Breast epithelium (tissue), 4 donors: ENCODE measurements around the gene VEZF1. TPM values are rescaled to one million over a fixed set of nuclear protein-coding genes. Genes with fewer than 3 reads are reported as not detected.
"Not testable (repeated sequence)": the region's sequence is repeated elsewhere in the genome, so short reads cannot be mapped to it uniquely, and the experiment has no call there.

Experiments
- DNase-seq, 2 donors: peaks; one replicate each; pipeline ENCODE4 v3.0.0-alpha.2; 2019; ENCODE audit warnings: low spot score in 2 of 2
- H3K27ac ChIP-seq, 2 donors: fragments of 200-600 bp; sonication (generic) in 1 of 2; one replicate each; pipeline ENCODE4 v1.5.1; 2016 to 2019; ENCODE audit warnings: mild to moderate bottlenecking in 1 of 2
- H3K27me3 ChIP-seq, 2 donors: fragments of 200-600 bp; sonication (generic) in 1 of 2; one replicate each; pipeline versions ENCODE4 v1.5.1 to v1.6.0; 2017 to 2019; ENCODE audit warnings: control low read depth in 1 of 2, mild to moderate bottlenecking in 1 of 2
- H3K36me3 ChIP-seq: fragments of 200-600 bp; one replicate; pipeline ENCODE4 v1.5.1; 2019
- H3K4me1 ChIP-seq, 2 donors: fragments of 200-600 bp; sonication (generic); one replicate each; pipeline ENCODE4 v1.5.1; 2016 to 2019; ENCODE audit warnings: control low read depth in 1 of 2
- H3K4me3 ChIP-seq, 3 donors: fragments of 200-600 bp; sonication (generic); 1 replicate in 2 of 3; 2 replicates in 1 of 3; pipeline ENCODE4 v1.5.1; 2016 to 2019; ENCODE audit warnings: mild to moderate bottlenecking in 3 of 3, moderate library complexity in 2 of 3
- H3K9me3 ChIP-seq, 2 donors: fragments of 200-600 bp; sonication (generic) in 1 of 2; one replicate each; pipeline ENCODE4 v1.5.1; 2016 to 2019; ENCODE audit warnings: control low read depth in 1 of 2
- POLR2A ChIP-seq: fragments of 450-650 bp; IDR thresholded peaks from one replicate; pipeline ENCODE4 v1.6.1; 2016; ENCODE audit warnings: antibody characterized with exemption, mild to moderate bottlenecking, moderate library complexity
- POLR2AphosphoS5 ChIP-seq, 3 donors: sonication (generic); formaldehyde crosslinking; IDR thresholded peaks; one replicate each; pipeline ENCODE4 v1.6.1; 2017; ENCODE audit warnings: antibody characterized with exemption in 3 of 3
- intact Hi-C: fragments of 100-400 bp; cut with DNase I; formaldehyde crosslinking; loops from one replicate; pipeline ENCODE4 v1.15.1; 2023; ENCODE audit warnings: low total_unique reads
- total RNA-seq, 3 donors: library from RNA; depleted of rRNA; stranded (reverse); fragments of >200 nt; gene quantifications; one replicate each; pipeline ENCODE4 v1.1.0, GENCODE V29; 2016
- TF ChIP-seq, protein P1 (sequence below), 3 donors: fragments of 450-650 bp; IDR thresholded peaks; one replicate each; pipeline ENCODE4 v1.5.1; 2016 to 2017; ENCODE audit warnings: antibody characterized with exemption in 3 of 3, mild to moderate bottlenecking in 3 of 3, moderate library complexity in 3 of 3

Gene VEZF1
- total RNA-seq, 3 donors from 2014 or later, result 55.5 to 76.5 (median 66.9) TPM

DNA sequence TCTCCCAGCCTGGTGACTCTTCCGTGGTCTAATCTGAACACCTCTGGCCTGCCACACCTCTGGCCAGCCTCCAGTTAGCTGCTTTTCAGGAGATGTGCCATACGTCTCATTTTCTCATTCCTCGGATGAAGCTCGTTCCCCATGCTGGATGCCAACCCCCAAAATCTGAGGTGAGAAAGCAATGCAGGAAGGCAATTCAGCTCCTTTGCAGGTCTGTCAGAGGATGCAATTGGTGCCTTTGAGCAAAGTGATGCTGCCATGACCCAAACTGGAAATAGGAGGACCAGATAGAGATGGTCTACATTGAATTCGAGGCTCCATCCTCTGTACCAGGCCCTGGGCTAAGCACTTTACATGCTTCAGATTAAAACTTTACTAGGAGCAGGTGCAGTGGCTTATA is 21.8 kb downstream of the VEZF1 start:
- Histone ChIP-seq H3K4me3 (no peak overlapping the region), H3K9me3 (no peaks in the 10 kb centered on the region), H3K36me3 (no peaks in the 10 kb centered on the region), H3K27me3 (no peaks in the 10 kb centered on the region), H3K27ac (no peak overlapping the region), H3K4me1 (no peaks in the 10 kb centered on the region)
- intact Hi-C loops, result no loop called here
- peak in 1 of 2 donors; percentile 11 for DNase-seq
- TF ChIP-seq, protein P1, sequence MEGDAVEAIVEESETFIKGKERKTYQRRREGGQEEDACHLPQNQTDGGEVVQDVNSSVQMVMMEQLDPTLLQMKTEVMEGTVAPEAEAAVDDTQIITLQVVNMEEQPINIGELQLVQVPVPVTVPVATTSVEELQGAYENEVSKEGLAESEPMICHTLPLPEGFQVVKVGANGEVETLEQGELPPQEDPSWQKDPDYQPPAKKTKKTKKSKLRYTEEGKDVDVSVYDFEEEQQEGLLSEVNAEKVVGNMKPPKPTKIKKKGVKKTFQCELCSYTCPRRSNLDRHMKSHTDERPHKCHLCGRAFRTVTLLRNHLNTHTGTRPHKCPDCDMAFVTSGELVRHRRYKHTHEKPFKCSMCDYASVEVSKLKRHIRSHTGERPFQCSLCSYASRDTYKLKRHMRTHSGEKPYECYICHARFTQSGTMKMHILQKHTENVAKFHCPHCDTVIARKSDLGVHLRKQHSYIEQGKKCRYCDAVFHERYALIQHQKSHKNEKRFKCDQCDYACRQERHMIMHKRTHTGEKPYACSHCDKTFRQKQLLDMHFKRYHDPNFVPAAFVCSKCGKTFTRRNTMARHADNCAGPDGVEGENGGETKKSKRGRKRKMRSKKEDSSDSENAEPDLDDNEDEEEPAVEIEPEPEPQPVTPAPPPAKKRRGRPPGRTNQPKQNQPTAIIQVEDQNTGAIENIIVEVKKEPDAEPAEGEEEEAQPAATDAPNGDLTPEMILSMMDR (IDR thresholded peaks at IDR 0.05), result no peak
- no peak for TF ChIP-seq POLR2A
- no peak for TF ChIP-seq POLR2AphosphoS5 (IDR thresholded peaks at IDR 0.05)

DNA sequence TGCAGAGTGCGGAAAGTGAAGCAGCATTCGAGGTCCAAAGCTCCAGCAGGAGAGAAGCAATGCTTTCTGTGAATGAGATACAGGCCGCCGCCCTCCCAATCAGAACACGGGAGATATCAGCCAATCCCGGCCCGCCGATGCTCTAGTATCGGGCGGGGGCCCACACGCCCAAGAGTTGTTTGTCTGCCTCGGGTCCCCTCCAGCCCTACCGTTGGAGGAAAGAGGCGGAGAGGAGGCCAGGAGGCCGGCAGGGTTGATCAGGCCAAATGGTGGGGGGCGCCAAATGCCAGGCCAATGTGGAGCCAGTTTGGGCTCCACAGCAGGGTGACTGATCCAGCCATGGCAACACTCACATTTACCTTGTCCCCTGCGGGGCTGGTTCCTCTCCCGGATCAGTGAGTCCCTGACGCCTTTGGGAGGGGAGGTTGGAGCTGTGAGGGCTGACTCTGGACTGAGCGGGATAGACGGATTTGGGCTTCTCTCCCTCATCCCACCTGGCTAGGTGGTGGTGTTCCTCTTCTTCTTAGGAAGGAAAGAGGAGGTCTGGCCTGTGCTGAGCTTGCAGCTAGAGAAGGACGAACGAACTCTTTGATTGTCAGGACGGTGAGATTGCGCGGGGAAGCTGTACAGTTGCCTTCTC is 22.4 kb downstream of the VEZF1 start:
- intact Hi-C loops, result no loop called here
- Histone ChIP-seq H3K36me3 (no peaks in the 10 kb centered on the region), H3K9me3 (no peaks in the 10 kb centered on the region), H3K4me3 (no peak overlapping the region), H3K27ac (no peak overlapping the region), H3K27me3 (no peaks in the 10 kb centered on the region), H3K4me1 (no peaks in the 10 kb centered on the region)
- TF ChIP-seq POLR2A (no peak), POLR2AphosphoS5 (IDR thresholded peaks at IDR 0.05) (no peak)
- TF ChIP-seq, protein P1 (IDR thresholded peaks at IDR 0.05), result no peak
- DNase-seq, result peak in 1 of 2 donors; percentile 10

- no peaks in the 10 kb centered on the region for H3K9me3 ChIP-seq
- no peaks in the 10 kb centered on the region for H3K27me3 ChIP-seq
- no peaks in the 10 kb centered on the region for H3K4me1 ChIP-seq
- no peak for TF ChIP-seq POLR2AphosphoS5 (IDR thresholded peaks at IDR 0.05)
- TF ChIP-seq POLR2A, result no peak
- TF ChIP-seq, protein P1 (IDR thresholded peaks at IDR 0.05), result no peak
- peak in 1 of 2 donors; percentile 4 for DNase-seq
- intact Hi-C loops, result no loop called here
- H3K36me3 ChIP-seq, result no peaks in the 10 kb centered on the region
- no peak overlapping the region for H3K4me3 ChIP-seq
- no peak overlapping the region for H3K27ac ChIP-seq
These were observed 24.9 kb downstream of the VEZF1 start for GRCh38 chr17:57963149-57963511.

GRCh38 chr17:57962279-57963148 is 25.5 kb downstream of the VEZF1 start:
- no peak overlapping the region for H3K27ac ChIP-seq
- H3K36me3 ChIP-seq, result no peaks in the 10 kb centered on the region
- peak in 1 of 2 donors; percentile 16 for DNase-seq
- H3K9me3 ChIP-seq, result no peaks in the 10 kb centered on the region
- no peak overlapping the region for H3K4me3 ChIP-seq
- no peaks in the 10 kb centered on the region for H3K27me3 ChIP-seq
- TF ChIP-seq POLR2AphosphoS5 (IDR thresholded peaks at IDR 0.05) (no peak), POLR2A (no peak)
- TF ChIP-seq, protein P1 (IDR thresholded peaks at IDR 0.05), result no peak
- intact Hi-C loops, result no loop called here
- H3K4me1 ChIP-seq, result no peaks in the 10 kb centered on the region

GRCh38 chr17:57959929-57960328 is 28.1 kb downstream of the VEZF1 start:
- peak in 1 of 2 donors; percentile 7 for DNase-seq
- Histone ChIP-seq H3K4me1 (no peaks in the 10 kb centered on the region), H3K27ac (no peak overlapping the region), H3K4me3 (no peak overlapping the region), H3K27me3 (no peaks in the 10 kb centered on the region), H3K9me3 (no peaks in the 10 kb centered on the region), H3K36me3 (no peaks in the 10 kb centered on the region)
- intact Hi-C loops, result no loop called here
- TF ChIP-seq, protein P1 (IDR thresholded peaks at IDR 0.05), result no peak
- TF ChIP-seq POLR2AphosphoS5 (IDR thresholded peaks at IDR 0.05) (no peak), POLR2A (no peak)

GRCh38 chr17:57958391-57958790 is 29.7 kb downstream of the VEZF1 start:
- H3K4me1 ChIP-seq, H3K27ac ChIP-seq, H3K36me3 ChIP-seq, H3K27me3 ChIP-seq, H3K9me3 ChIP-seq, H3K4me3 ChIP-seq, intact Hi-C loops: not testable (repeated sequence)
- peak in 1 of 2 donors; percentile 8 for DNase-seq
